RWPE1 (cell line): ENCODE results near the gene WDFY4.

Experiments
- CTCF ChIA-PET: fragments of 350-600 bp; sonication (Branson Sonifier 250); formaldehyde crosslinking; extraction: SDS; loops from one replicate; lab custom pipeline; 2021; lab: Yijun Ruan, JAX
- POLR2A ChIA-PET: fragments of 400-600 bp; formaldehyde crosslinking; extraction: SDS; loops from one replicate; lab custom pipeline; 2020; ENCODE audit warnings: antibody characterized with exemption; ENCODE audit not compliant: low non-redundant PET; lab: Yijun Ruan, JAX
- DNase-seq: peaks from one replicate; pipeline ENCODE4 v3.0.0; 2012; ENCODE audit warnings: low spot score
- H3K27ac ChIP-seq: fragments of 450-650 bp; 2 replicates; pipeline ENCODE4 v1.5.1; 2017
- CTCF ChIP-seq: fragments of 450-650 bp; conservative IDR thresholded peaks from 2 replicates; pipeline ENCODE4 v1.5.1; 2017; ENCODE audit warnings: low read depth, mild to moderate bottlenecking

WDFY4 gene

DNA sequence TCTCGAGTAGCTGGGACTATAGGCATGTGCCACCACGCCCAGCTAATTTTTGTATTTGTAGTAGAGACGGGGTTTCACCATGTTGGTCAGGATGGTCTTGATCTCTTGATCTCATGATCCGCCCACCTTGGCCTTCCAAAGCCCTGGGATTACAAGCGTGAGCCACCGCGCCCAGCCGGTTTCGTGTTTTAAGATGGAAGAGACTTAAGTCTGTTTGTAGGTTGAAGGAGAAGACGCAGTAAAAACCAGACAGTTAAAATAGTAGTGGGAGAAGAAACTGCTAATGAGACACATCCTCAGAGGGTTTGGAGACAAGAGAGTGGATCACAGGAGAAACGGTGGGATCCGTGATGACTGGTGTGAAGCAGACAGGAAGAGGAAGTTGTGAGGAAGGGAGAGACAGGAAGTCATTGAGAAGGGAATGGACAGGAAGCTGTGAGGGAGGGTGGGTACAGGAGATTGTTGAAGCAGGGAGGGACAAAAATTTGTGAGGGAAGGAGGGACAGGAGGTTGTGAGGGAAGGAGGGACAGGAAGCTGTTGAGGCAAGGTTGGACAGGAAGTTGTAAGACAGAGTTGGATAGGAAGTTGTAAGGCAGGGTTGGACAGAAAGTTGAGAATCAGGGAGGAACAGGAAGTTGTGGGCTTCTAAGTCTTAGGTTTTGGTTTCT, 115.5 kb downstream of the WDFY4 start:
- no peak for DNase-seq
- no peak overlapping the region for H3K27ac ChIP-seq
- no peak for TF ChIP-seq CTCF
- CTCF ChIA-PET, result no interaction called here
- POLR2A ChIA-PET, result no interaction called here

- no peak overlapping the region for H3K27ac ChIP-seq
- no peak for TF ChIP-seq CTCF
- DNase-seq, result peak; percentile 26
- CTCF ChIA-PET, result no interaction called here
- POLR2A ChIA-PET, result no interaction called here
Measured at GRCh38 chr10:48801001-48801421, 116.3 kb downstream of the WDFY4 start.

DNA sequence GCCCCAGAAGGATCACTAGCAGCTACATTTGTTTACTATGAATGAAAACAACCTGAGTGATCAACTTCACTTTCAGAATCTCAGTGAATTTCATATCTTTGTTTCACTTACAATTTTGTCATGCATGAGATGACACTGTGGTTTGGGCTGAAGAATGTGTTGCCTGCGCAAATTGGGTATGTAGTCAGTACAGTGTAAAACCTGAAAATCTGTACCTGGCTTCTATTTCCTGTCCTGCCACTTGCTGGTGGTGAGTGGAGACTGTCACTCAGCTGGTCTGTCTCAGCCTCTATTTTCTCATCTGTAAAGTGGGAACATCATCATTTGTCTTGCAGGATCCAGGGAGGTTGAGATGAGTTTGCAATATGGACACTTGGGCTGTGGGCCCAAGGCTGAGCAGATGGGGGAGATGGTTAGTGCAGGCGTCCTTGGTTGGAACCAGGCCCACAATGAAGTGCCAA, 118.0 kb downstream of the WDFY4 start:
- H3K27ac ChIP-seq, result no peak overlapping the region
- CTCF ChIA-PET, result interaction anchor here (0.6 kb wide), 1 partner anchor 342 kb away, joined by 3 read pairs; no protein-coding TSS in a partner anchor
- POLR2A ChIA-PET, result no interaction called here
- DNase-seq, result no peak
- TF ChIP-seq CTCF, result no peak

DNA sequence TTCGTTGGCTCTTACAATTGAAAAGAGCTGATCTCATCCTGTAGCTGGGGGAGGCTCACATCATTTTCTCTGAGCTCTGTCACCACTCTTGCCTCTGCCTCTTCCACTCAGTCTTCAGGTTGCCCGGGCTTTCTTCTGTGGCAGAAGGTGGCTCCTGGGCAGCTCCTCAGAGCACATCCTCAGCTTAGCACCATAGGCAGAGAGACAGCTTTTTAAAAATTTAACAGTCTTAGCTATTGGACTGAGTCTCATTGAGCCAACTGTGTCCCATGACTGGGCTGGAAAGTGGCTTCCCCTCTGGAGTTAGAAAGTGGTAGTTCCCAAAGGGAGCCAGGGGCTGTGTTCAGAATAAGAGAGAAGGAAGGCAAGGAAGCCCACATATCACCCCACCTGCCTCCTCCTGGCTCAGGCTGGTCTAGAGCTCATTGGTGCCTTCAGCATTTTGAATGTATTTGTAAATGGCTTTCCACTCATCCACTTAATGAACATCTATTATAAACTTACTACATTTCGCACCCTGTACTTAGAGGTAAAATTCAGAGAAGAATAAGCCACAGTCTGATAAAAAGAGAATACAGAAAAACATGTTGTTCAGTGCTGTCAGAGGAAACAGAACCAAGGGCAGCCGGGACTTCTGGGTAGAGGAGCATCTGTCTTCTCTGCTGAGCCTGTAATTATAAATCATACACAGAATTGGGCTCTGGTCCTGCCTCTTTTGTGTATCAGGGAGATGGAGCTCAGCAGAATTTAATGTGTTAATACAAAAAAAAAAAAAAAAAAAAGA, 119.3 kb downstream of the WDFY4 start:
- TF ChIP-seq CTCF, result no peak
- CTCF ChIA-PET, result no interaction called here
- POLR2A ChIA-PET, result no interaction called here
- no peak overlapping the region for H3K27ac ChIP-seq
- DNase-seq, result no peak

GRCh38 chr10:48804740-48805182, 120.1 kb downstream of the WDFY4 start:
- CTCF ChIA-PET, result no interaction called here
- H3K27ac ChIP-seq, result no peak overlapping the region
- DNase-seq, result no peak
- POLR2A ChIA-PET, result no interaction called here
- TF ChIP-seq CTCF, result no peak

GRCh38 chr10:48805411-48805810, 120.7 kb downstream of the WDFY4 start:
- ChIA-PET POLR2A (no interaction called here), CTCF (no interaction called here)
- no peak for DNase-seq
- H3K27ac ChIP-seq, result no peak overlapping the region
- TF ChIP-seq CTCF, result no peak
